Measurements from ENCODE around the gene BATF2.

DNA sequence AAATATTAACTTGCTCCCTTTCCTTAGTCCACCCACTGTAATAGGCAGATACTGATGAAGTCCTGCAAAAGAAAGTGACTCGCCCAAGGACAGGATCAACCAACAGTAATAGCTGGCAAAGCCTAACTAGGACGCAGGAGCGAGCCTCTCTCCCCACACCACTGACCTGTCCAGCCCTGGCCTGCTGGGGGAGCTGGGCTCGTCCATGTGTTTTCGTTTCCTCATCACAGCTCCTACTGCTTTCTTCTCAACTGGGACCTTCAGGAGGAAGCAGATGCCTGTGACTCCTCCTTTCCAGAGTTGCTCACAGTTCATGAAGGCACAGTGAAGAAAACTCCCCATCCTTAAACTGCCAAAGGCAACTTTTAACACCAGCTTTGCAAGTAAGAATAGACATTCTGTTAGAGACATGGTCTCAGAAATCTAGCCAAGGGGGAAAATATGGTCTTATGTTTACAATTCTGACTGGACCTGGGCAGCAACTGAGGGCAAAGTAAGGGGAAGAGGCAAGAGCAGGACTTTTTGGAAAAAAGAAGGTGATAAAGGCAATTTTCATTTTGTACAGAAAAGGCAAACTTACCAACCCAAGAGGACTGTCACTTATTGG, 49.5 kb downstream of the BATF2 start:
- TF ChIP-seq POLR2AphosphoS5 (IDR thresholded peaks at IDR 0.05) (no peak), POLR2A (IDR thresholded peaks at IDR 0.05) (no peak)
- TF ChIP-seq, protein P1, sequence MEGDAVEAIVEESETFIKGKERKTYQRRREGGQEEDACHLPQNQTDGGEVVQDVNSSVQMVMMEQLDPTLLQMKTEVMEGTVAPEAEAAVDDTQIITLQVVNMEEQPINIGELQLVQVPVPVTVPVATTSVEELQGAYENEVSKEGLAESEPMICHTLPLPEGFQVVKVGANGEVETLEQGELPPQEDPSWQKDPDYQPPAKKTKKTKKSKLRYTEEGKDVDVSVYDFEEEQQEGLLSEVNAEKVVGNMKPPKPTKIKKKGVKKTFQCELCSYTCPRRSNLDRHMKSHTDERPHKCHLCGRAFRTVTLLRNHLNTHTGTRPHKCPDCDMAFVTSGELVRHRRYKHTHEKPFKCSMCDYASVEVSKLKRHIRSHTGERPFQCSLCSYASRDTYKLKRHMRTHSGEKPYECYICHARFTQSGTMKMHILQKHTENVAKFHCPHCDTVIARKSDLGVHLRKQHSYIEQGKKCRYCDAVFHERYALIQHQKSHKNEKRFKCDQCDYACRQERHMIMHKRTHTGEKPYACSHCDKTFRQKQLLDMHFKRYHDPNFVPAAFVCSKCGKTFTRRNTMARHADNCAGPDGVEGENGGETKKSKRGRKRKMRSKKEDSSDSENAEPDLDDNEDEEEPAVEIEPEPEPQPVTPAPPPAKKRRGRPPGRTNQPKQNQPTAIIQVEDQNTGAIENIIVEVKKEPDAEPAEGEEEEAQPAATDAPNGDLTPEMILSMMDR (IDR thresholded peaks at IDR 0.05), result no peak
